ENCODE measurements around the gene ZNF580.

The ZNF580 gene

GRCh38 chr19:55606817-55607216 is 34.0 kb upstream of the ZNF580 start:
- no peak for DNase-seq

GRCh38 chr19:55609326-55609725 is 31.5 kb upstream of the ZNF580 start:
- DNase-seq = no peak

- no peak for DNase-seq
These were observed 29.4 kb upstream of the ZNF580 start for GRCh38 chr19:55611300-55611982.

GRCh38 chr19:55611983-55612645 is 28.7 kb upstream of the ZNF580 start:
- no peak for DNase-seq

GRCh38 chr19:55613396-55613795 is 27.4 kb upstream of the ZNF580 start:
- no peak for DNase-seq

- DNase-seq = no peak
These were observed 26.7 kb upstream of the ZNF580 start for GRCh38 chr19:55613930-55614710.

GRCh38 chr19:55614711-55615542 is 25.9 kb upstream of the ZNF580 start:
- DNase-seq = no peak

GRCh38 chr19:55615543-55616394 is 25.0 kb upstream of the ZNF580 start:
- no peak for DNase-seq

- no peak for DNase-seq
These were observed 24.4 kb upstream of the ZNF580 start for GRCh38 chr19:55616395-55616875.

GRCh38 chr19:55617426-55617825 is 23.4 kb upstream of the ZNF580 start:
- DNase-seq = no peak

- DNase-seq = no peak
These were observed 22.4 kb upstream of the ZNF580 start for GRCh38 chr19:55618426-55618825.

GRCh38 chr19:55619286-55619685 is 21.5 kb upstream of the ZNF580 start:
- DNase-seq = no peak

GRCh38 chr19:55620410-55621204 is 20.2 kb upstream of the ZNF580 start:
- DNase-seq = peak; percentile 41

- DNase-seq = peak; percentile 43
These were observed 19.6 kb upstream of the ZNF580 start for GRCh38 chr19:55621205-55621672.

GRCh38 chr19:55621673-55622231 is 19.1 kb upstream of the ZNF580 start:
- DNase-seq = peak; percentile 49

- DNase-seq = peak; percentile 45
These were observed 18.4 kb upstream of the ZNF580 start for GRCh38 chr19:55622242-55622969.

- no peak for DNase-seq
These were observed 17.7 kb upstream of the ZNF580 start for GRCh38 chr19:55623130-55623529.

GRCh38 chr19:55623561-55623960 is 17.2 kb upstream of the ZNF580 start:
- DNase-seq = no peak

GRCh38 chr19:55624109-55625003 is 16.4 kb upstream of the ZNF580 start, which contains the start of gene ZNF784:
TSS of gene ZNF784 (minus strand) at chr19:55624566. CDS start at chr19:55624561, 5 bp downstream.
- DNase-seq = peak; percentile 96

Measured in islet precursor cell (in vitro differentiated cells).